Measurements from ENCODE around the gene ANKS1B. TPM values are rescaled to one million over a fixed set of nuclear protein-coding genes. Genes with fewer than 3 reads are reported as not detected.

The ANKS1B gene
- total and polyA plus RNA-seq, 2 of the 4 experiments (the other 2 are of a cell fraction): 0.17 to 0.18 TPM

- Histone ChIP-seq H3K18ac (ENCODE audit: low read depth, low read length) (no peak overlapping the region), H2AK5ac (ENCODE audit: low read depth, low read length) (no peak overlapping the region), H3K4me1 (ENCODE audit: control insufficient read depth, insufficient read depth, low read length) (peaks cover 2% of the 10 kb centered on the region; the same call in 1 of the 2 replicates), H3K14ac (replicated peaks; ENCODE audit: low read depth, low read length) (no peak overlapping the region), H4K5ac (ENCODE audit: low read depth, low read length) (no peak overlapping the region), H3K27ac (ENCODE audit: insufficient read depth, low read length) (no peak overlapping the region), H3K4me3 (ENCODE audit: insufficient read depth, low read depth, low read length) (no peak overlapping the region), H2BK20ac (ENCODE audit: low read depth, low read length) (no peak overlapping the region), H3K4ac (ENCODE audit: low read depth, low read length) (no peak overlapping the region), H3K27me3 (ENCODE audit: control insufficient read depth, insufficient read depth, low read length) (no peaks in the 10 kb centered on the region), H2AFZ (replicated peaks; ENCODE audit: low read length, poor library complexity) (no peak overlapping the region), H2BK15ac (ENCODE audit: low read depth, low read length) (no peak overlapping the region), H3K4me2 (ENCODE audit: low read depth, low read length) (no peak overlapping the region; the same call in 1 of the 2 replicates), H4K20me1 (ENCODE audit: insufficient read depth, low read length) (no peaks in the 10 kb centered on the region), H3K56ac (ENCODE audit: extremely low read depth, insufficient read depth, low read length) (no peak overlapping the region), H2BK120ac (ENCODE audit: low read depth, low read length) (no peak overlapping the region), H3K23ac (ENCODE audit: low read depth, low read length) (no peak overlapping the region), H4K91ac (ENCODE audit: insufficient read depth, low read depth, low read length) (no peak overlapping the region), H3K36me3 (ENCODE audit: control insufficient read depth, insufficient read depth, low read length) (peaks cover 2% of the 10 kb centered on the region), H3K9me1 (ENCODE audit: insufficient read depth, low read length) (no peaks in the 10 kb centered on the region), H2BK5ac (ENCODE audit: low read depth, low read length, poor library complexity, severe bottlenecking) (no peak overlapping the region), H4K8ac (ENCODE audit: low read depth in 2 of 2, low read length in 2 of 2) (no peak overlapping the region), H3K9ac (ENCODE audit: low read depth, low read length) (no peak overlapping the region), H2AK9ac (replicated peaks; ENCODE audit: low read depth, low read length, poor library complexity) (no peak overlapping the region), H3K79me1 (ENCODE audit: low read depth in 1 of 2, low read length in 2 of 2) (peaks cover 13 to 18% of the 10 kb centered on the region in 2 experiments), H3K9me3 (ENCODE audit: control insufficient read depth, insufficient read depth, low read length) (no peaks in the 10 kb centered on the region)
- ChIA-PET CTCF (no interaction called here), POLR2A (ENCODE audit: unreplicated experiment) (no interaction called here)
- ATAC-seq (ENCODE audit: low read depth) (peak; percentile 18; the same call in 1 of the 2 replicates), DNase-seq (peak; percentile 9)
- TF ChIP-seq USF2 (IDR thresholded peaks at IDR 0.05; ENCODE audit: low read depth, low read length): no peak
- TF ChIP-seq FOS (IDR thresholded peaks at IDR 0.05; ENCODE audit: low read depth, low read length): no peak
- no peak for TF ChIP-seq CEBPB (IDR thresholded peaks at IDR 0.05; ENCODE audit: low read depth, low read length)
- TF ChIP-seq MXI1 (IDR thresholded peaks at IDR 0.05; ENCODE audit: borderline replicate concordance, low read depth, low read length): no peak
- TF ChIP-seq, protein P1, sequence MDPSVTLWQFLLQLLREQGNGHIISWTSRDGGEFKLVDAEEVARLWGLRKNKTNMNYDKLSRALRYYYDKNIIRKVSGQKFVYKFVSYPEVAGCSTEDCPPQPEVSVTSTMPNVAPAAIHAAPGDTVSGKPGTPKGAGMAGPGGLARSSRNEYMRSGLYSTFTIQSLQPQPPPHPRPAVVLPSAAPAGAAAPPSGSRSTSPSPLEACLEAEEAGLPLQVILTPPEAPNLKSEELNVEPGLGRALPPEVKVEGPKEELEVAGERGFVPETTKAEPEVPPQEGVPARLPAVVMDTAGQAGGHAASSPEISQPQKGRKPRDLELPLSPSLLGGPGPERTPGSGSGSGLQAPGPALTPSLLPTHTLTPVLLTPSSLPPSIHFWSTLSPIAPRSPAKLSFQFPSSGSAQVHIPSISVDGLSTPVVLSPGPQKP (IDR thresholded peaks at IDR 0.05; ENCODE audit: borderline replicate concordance, low read depth, low read length): no peak
- no peak for TF ChIP-seq CTCF (conservative IDR thresholded peaks at IDR 0.05; ENCODE audit: low read depth, low read length)
- no peak for TF ChIP-seq RFX5 (IDR thresholded peaks at IDR 0.05; ENCODE audit: low read depth, low read length)
- no peak for TF ChIP-seq CHD1 (IDR thresholded peaks at IDR 0.05; ENCODE audit: low read depth, low read length)
- no peak for TF ChIP-seq RAD21 (IDR thresholded peaks at IDR 0.05; ENCODE audit: low read length)
- TF ChIP-seq POLR2A (IDR thresholded peaks at IDR 0.05; ENCODE audit: low read depth, low read length): no peak
- TF ChIP-seq BHLHE40 (IDR thresholded peaks at IDR 0.05; ENCODE audit: low read depth, low read length): no peak
- TF ChIP-seq NFE2L2 (IDR thresholded peaks at IDR 0.05; ENCODE audit: low read depth, low read length): no peak
- no peak for TF ChIP-seq MAFK (IDR thresholded peaks at IDR 0.05; ENCODE audit: low read depth, low read length)
- TF ChIP-seq MAZ (IDR thresholded peaks at IDR 0.05; ENCODE audit: borderline replicate concordance, low read depth, low read length): no peak
- no peak for TF ChIP-seq SMC3 (IDR thresholded peaks at IDR 0.05; ENCODE audit: low read depth, low read length)
- dilution Hi-C loops (cut with HindIII; ENCODE audit: low sequenced_read_pairs, unreplicated experiment) (no loop called here), intact Hi-C loops (cut with micrococcal nuclease) (no loop called here), in situ Hi-C loops (cut with MboI; ENCODE audit: low sequenced_read_pairs) (no loop called here)
- BruUV-seq (replicated peaks): no TSS peak
- WGBS, 2 experiments (ENCODE audit: extremely low coverage in 2 of 2, insufficient read length in 1 of 2): 83% methylated on average over 2 of the region's 8 CpGs; no CpG with 5 or more reads in 1 of the 2 experiments
Observed at GRCh38 chr12:98696036-98696646, 1288.6 kb downstream of the ANKS1B start.

Data from IMR-90 (cell line).